ENCODE measurements around the gene RGS17. TPM values are rescaled to one million over a fixed set of nuclear protein-coding genes. Genes with fewer than 3 reads are reported as not detected.
A peak's percentile ranks its signal among the peaks of the same experiment; 100 is the strongest.

Gene RGS17
- 1 to 10 TPM in 1 of 3 donors, under 1 TPM in 2; 0.29 to 1.8 (median 0.66) TPM for total RNA-seq

GRCh38 chr6:153131037-153131981, at the start of gene RGS17:
Gene RGS17 (minus strand): TSS chr6:153131282. CDS start chr6:153044018, 87,264 bp downstream.
- no peak for TF ChIP-seq CTCF (IDR thresholded peaks at IDR 0.05)
- no peak for TF ChIP-seq POLR2A (IDR thresholded peaks at IDR 0.05)
- TF ChIP-seq POLR2AphosphoS5 (IDR thresholded peaks at IDR 0.05), result no peak
- peak within 1 kb of the TSS; percentile 25 to 76 for H3K27ac ChIP-seq
- peak within 1 kb of the TSS; percentile 50 to 71 (median 57) for H3K4me3 ChIP-seq
- no peak for DNase-seq (ENCODE audit: low spot score in 2 of 2)
- H3K4me1 ChIP-seq, result no peaks in the 10 kb centered on the region
- H3K27me3 ChIP-seq, result peaks cover 0 to 14% of the 10 kb centered on the region in 2 donors
- intact Hi-C loops (cut with DNase I; ENCODE audit: low total_unique reads), result no loop called here
- peaks cover 0 to 4% of the 10 kb centered on the region in 2 donors for H3K9me3 ChIP-seq
- no peaks in the 10 kb centered on the region for H3K36me3 ChIP-seq

GRCh38 chr6:153172815-153173214, 41.7 kb upstream of the RGS17 start:
- Histone ChIP-seq H3K4me3 (no peak overlapping the region), H3K4me1 (no peaks in the 10 kb centered on the region), H3K9me3 (no peaks in the 10 kb centered on the region), H3K36me3 (no peaks in the 10 kb centered on the region), H3K27ac (no peak overlapping the region), H3K27me3 (no peaks in the 10 kb centered on the region)
- TF ChIP-seq CTCF (IDR thresholded peaks at IDR 0.05) (no peak), POLR2A (IDR thresholded peaks at IDR 0.05) (no peak), POLR2AphosphoS5 (IDR thresholded peaks at IDR 0.05) (no peak)
- no peak for DNase-seq (ENCODE audit: low spot score in 2 of 2)
- intact Hi-C loops (cut with DNase I; ENCODE audit: low total_unique reads), result no loop called here

GRCh38 chr6:153170511-153170910, 39.4 kb upstream of the RGS17 start:
- no peak for TF ChIP-seq CTCF (IDR thresholded peaks at IDR 0.05)
- no peaks in the 10 kb centered on the region for H3K27me3 ChIP-seq
- intact Hi-C loops (cut with DNase I; ENCODE audit: low total_unique reads), result no loop called here
- H3K9me3 ChIP-seq, result no peaks in the 10 kb centered on the region
- H3K36me3 ChIP-seq, result no peaks in the 10 kb centered on the region
- no peak for DNase-seq (ENCODE audit: low spot score in 2 of 2)
- no peak overlapping the region for H3K27ac ChIP-seq
- H3K4me1 ChIP-seq, result no peaks in the 10 kb centered on the region
- no peak overlapping the region for H3K4me3 ChIP-seq

GRCh38 chr6:153167907-153168306, 36.8 kb upstream of the RGS17 start:
- Histone ChIP-seq H3K36me3 (no peaks in the 10 kb centered on the region), H3K4me3 (no peak overlapping the region), H3K27ac (no peak overlapping the region), H3K27me3 (no peaks in the 10 kb centered on the region), H3K9me3 (no peaks in the 10 kb centered on the region), H3K4me1 (no peaks in the 10 kb centered on the region)
- TF ChIP-seq POLR2A (IDR thresholded peaks at IDR 0.05), result no peak
- DNase-seq (ENCODE audit: low spot score in 2 of 2), result no peak
- intact Hi-C loops (cut with DNase I; ENCODE audit: low total_unique reads), result no loop called here

GRCh38 chr6:153167061-153167891, 36.2 kb upstream of the RGS17 start:
- Histone ChIP-seq H3K9me3 (no peaks in the 10 kb centered on the region), H3K4me1 (no peaks in the 10 kb centered on the region), H3K27ac (no peak overlapping the region), H3K36me3 (no peaks in the 10 kb centered on the region), H3K27me3 (no peaks in the 10 kb centered on the region), H3K4me3 (no peak overlapping the region)
- no peak for DNase-seq (ENCODE audit: low spot score in 2 of 2)
- no peak for TF ChIP-seq CTCF (IDR thresholded peaks at IDR 0.05)
- TF ChIP-seq POLR2AphosphoS5 (IDR thresholded peaks at IDR 0.05), result no peak
- intact Hi-C loops (cut with DNase I; ENCODE audit: low total_unique reads), result no loop called here

Data from breast epithelium (tissue), 4 donors.